Measurements from ENCODE around the gene COL13A1.

Gene COL13A1

GRCh38 chr10:69768386-69768785 lies 33.3 kb upstream of the COL13A1 start:
- peaks cover 0 to 6% of the 10 kb centered on the region in 2 donors for H3K4me1 ChIP-seq (ENCODE audit: control insufficient read depth in 1 of 2, insufficient read depth in 2 of 2, low read length in 2 of 2)
- H3K36me3 ChIP-seq (ENCODE audit: control insufficient read depth in 1 of 2, insufficient read depth in 2 of 2, low read length in 2 of 2), result no peaks in the 10 kb centered on the region
- H3K4me3 ChIP-seq (ENCODE audit: low read depth in 1 of 2, low read length in 2 of 2), result no peak overlapping the region
- no peaks in the 10 kb centered on the region for H3K9me3 ChIP-seq (ENCODE audit: control insufficient read depth in 1 of 2, low read length in 2 of 2)
- no peak overlapping the region for H3K27ac ChIP-seq (ENCODE audit: low read length)
- H3K27me3 ChIP-seq (ENCODE audit: low read depth, low read length), result no peaks in the 10 kb centered on the region

GRCh38 chr10:69769395-69769992 lies 32.2 kb upstream of the COL13A1 start:
- H3K27ac ChIP-seq (ENCODE audit: low read length), result no peak overlapping the region
- H3K9me3 ChIP-seq (ENCODE audit: control insufficient read depth in 1 of 2, low read length in 2 of 2), result no peaks in the 10 kb centered on the region
- peaks cover 0 to 6% of the 10 kb centered on the region in 2 donors for H3K4me1 ChIP-seq (ENCODE audit: control insufficient read depth in 1 of 2, insufficient read depth in 2 of 2, low read length in 2 of 2)
- no peak overlapping the region for H3K4me3 ChIP-seq (ENCODE audit: low read depth in 1 of 2, low read length in 2 of 2)
- no peaks in the 10 kb centered on the region for H3K36me3 ChIP-seq (ENCODE audit: control insufficient read depth in 1 of 2, insufficient read depth in 2 of 2, low read length in 2 of 2)
- no peaks in the 10 kb centered on the region for H3K27me3 ChIP-seq (ENCODE audit: low read depth, low read length)

- Histone ChIP-seq H3K4me3 (ENCODE audit: low read depth in 1 of 2, low read length in 2 of 2) (no peak overlapping the region), H3K9me3 (ENCODE audit: control insufficient read depth in 1 of 2, low read length in 2 of 2) (no peaks in the 10 kb centered on the region), H3K27me3 (ENCODE audit: low read depth, low read length) (no peaks in the 10 kb centered on the region), H3K27ac (ENCODE audit: low read length) (no peak overlapping the region), H3K4me1 (ENCODE audit: control insufficient read depth in 1 of 2, insufficient read depth in 2 of 2, low read length in 2 of 2) (peaks cover 0 to 6% of the 10 kb centered on the region in 2 donors), H3K36me3 (ENCODE audit: control insufficient read depth in 1 of 2, insufficient read depth in 2 of 2, low read length in 2 of 2) (no peaks in the 10 kb centered on the region)
Measured at GRCh38 chr10:69772933-69773704, 28.6 kb upstream of the COL13A1 start.

GRCh38 chr10:69774596-69774995 lies 27.1 kb upstream of the COL13A1 start:
- H3K9me3 ChIP-seq (ENCODE audit: control insufficient read depth in 1 of 2, low read length in 2 of 2), result no peaks in the 10 kb centered on the region
- H3K4me1 ChIP-seq (ENCODE audit: control insufficient read depth in 1 of 2, insufficient read depth in 2 of 2, low read length in 2 of 2), result no peaks in the 10 kb centered on the region
- no peak overlapping the region for H3K27ac ChIP-seq (ENCODE audit: low read length)
- H3K36me3 ChIP-seq (ENCODE audit: control insufficient read depth in 1 of 2, insufficient read depth in 2 of 2, low read length in 2 of 2), result no peaks in the 10 kb centered on the region
- H3K27me3 ChIP-seq (ENCODE audit: low read depth, low read length), result no peaks in the 10 kb centered on the region
- no peak overlapping the region for H3K4me3 ChIP-seq (ENCODE audit: low read depth in 1 of 2, low read length in 2 of 2)

GRCh38 chr10:69780077-69780476 lies 21.6 kb upstream of the COL13A1 start:
- Histone ChIP-seq H3K4me3 (ENCODE audit: low read depth in 1 of 2, low read length in 2 of 2) (no peak overlapping the region), H3K27ac (ENCODE audit: low read length) (no peak overlapping the region), H3K9me3 (ENCODE audit: control insufficient read depth in 1 of 2, low read length in 2 of 2) (no peaks in the 10 kb centered on the region), H3K36me3 (ENCODE audit: control insufficient read depth in 1 of 2, insufficient read depth in 2 of 2, low read length in 2 of 2) (no peaks in the 10 kb centered on the region), H3K27me3 (ENCODE audit: low read depth, low read length) (no peaks in the 10 kb centered on the region), H3K4me1 (ENCODE audit: control insufficient read depth in 1 of 2, insufficient read depth in 2 of 2, low read length in 2 of 2) (no peaks in the 10 kb centered on the region)

GRCh38 chr10:69781576-69781975 lies 20.1 kb upstream of the COL13A1 start:
- Histone ChIP-seq H3K27me3 (ENCODE audit: low read depth, low read length) (no peaks in the 10 kb centered on the region), H3K4me1 (ENCODE audit: control insufficient read depth in 1 of 2, insufficient read depth in 2 of 2, low read length in 2 of 2) (no peaks in the 10 kb centered on the region), H3K36me3 (ENCODE audit: control insufficient read depth in 1 of 2, insufficient read depth in 2 of 2, low read length in 2 of 2) (no peaks in the 10 kb centered on the region), H3K4me3 (ENCODE audit: low read depth in 1 of 2, low read length in 2 of 2) (no peak overlapping the region), H3K9me3 (ENCODE audit: control insufficient read depth in 1 of 2, low read length in 2 of 2) (no peaks in the 10 kb centered on the region), H3K27ac (ENCODE audit: low read length) (no peak overlapping the region)

- no peaks in the 10 kb centered on the region for H3K4me1 ChIP-seq (ENCODE audit: control insufficient read depth in 1 of 2, insufficient read depth in 2 of 2, low read length in 2 of 2)
- no peaks in the 10 kb centered on the region for H3K27me3 ChIP-seq (ENCODE audit: low read depth, low read length)
- no peak overlapping the region for H3K4me3 ChIP-seq (ENCODE audit: low read depth in 1 of 2, low read length in 2 of 2)
- no peaks in the 10 kb centered on the region for H3K9me3 ChIP-seq (ENCODE audit: control insufficient read depth in 1 of 2, low read length in 2 of 2)
- H3K36me3 ChIP-seq (ENCODE audit: control insufficient read depth in 1 of 2, insufficient read depth in 2 of 2, low read length in 2 of 2), result no peaks in the 10 kb centered on the region
- no peak overlapping the region for H3K27ac ChIP-seq (ENCODE audit: low read length)
Measured at GRCh38 chr10:69783515-69783914, 18.2 kb upstream of the COL13A1 start.

- H3K27ac ChIP-seq (ENCODE audit: low read length), result no peak overlapping the region
- no peak overlapping the region for H3K4me3 ChIP-seq (ENCODE audit: low read depth in 1 of 2, low read length in 2 of 2)
- no peaks in the 10 kb centered on the region for H3K9me3 ChIP-seq (ENCODE audit: control insufficient read depth in 1 of 2, low read length in 2 of 2)
- H3K27me3 ChIP-seq (ENCODE audit: low read depth, low read length), result no peaks in the 10 kb centered on the region
- H3K4me1 ChIP-seq (ENCODE audit: control insufficient read depth in 1 of 2, insufficient read depth in 2 of 2, low read length in 2 of 2), result peaks cover 0 to 10% of the 10 kb centered on the region in 2 donors
- no peaks in the 10 kb centered on the region for H3K36me3 ChIP-seq (ENCODE audit: control insufficient read depth in 1 of 2, insufficient read depth in 2 of 2, low read length in 2 of 2)
Measured at GRCh38 chr10:69786791-69787190, 14.9 kb upstream of the COL13A1 start.

- H3K4me3 ChIP-seq (ENCODE audit: low read depth in 1 of 2, low read length in 2 of 2), result no peak overlapping the region
- H3K9me3 ChIP-seq (ENCODE audit: control insufficient read depth in 1 of 2, low read length in 2 of 2), result no peaks in the 10 kb centered on the region
- H3K27me3 ChIP-seq (ENCODE audit: low read depth, low read length), result no peaks in the 10 kb centered on the region
- no peak overlapping the region for H3K27ac ChIP-seq (ENCODE audit: low read length)
- no peaks in the 10 kb centered on the region for H3K36me3 ChIP-seq (ENCODE audit: control insufficient read depth in 1 of 2, insufficient read depth in 2 of 2, low read length in 2 of 2)
- peaks cover 0 to 10% of the 10 kb centered on the region in 2 donors for H3K4me1 ChIP-seq (ENCODE audit: control insufficient read depth in 1 of 2, insufficient read depth in 2 of 2, low read length in 2 of 2)
Measured at GRCh38 chr10:69787681-69788080, 14.0 kb upstream of the COL13A1 start.

GRCh38 chr10:69789164-69789576 lies 12.5 kb upstream of the COL13A1 start:
- no peaks in the 10 kb centered on the region for H3K27me3 ChIP-seq (ENCODE audit: low read depth, low read length)
- H3K27ac ChIP-seq (ENCODE audit: low read length), result no peak overlapping the region
- no peaks in the 10 kb centered on the region for H3K9me3 ChIP-seq (ENCODE audit: control insufficient read depth in 1 of 2, low read length in 2 of 2)
- no peak overlapping the region for H3K4me3 ChIP-seq (ENCODE audit: low read depth in 1 of 2, low read length in 2 of 2)
- H3K36me3 ChIP-seq (ENCODE audit: control insufficient read depth in 1 of 2, insufficient read depth in 2 of 2, low read length in 2 of 2), result no peaks in the 10 kb centered on the region
- peaks cover 0 to 10% of the 10 kb centered on the region in 2 donors for H3K4me1 ChIP-seq (ENCODE audit: control insufficient read depth in 1 of 2, insufficient read depth in 2 of 2, low read length in 2 of 2)

GRCh38 chr10:69791812-69792211 lies 9.9 kb upstream of the COL13A1 start:
- Histone ChIP-seq H3K4me1 (ENCODE audit: control insufficient read depth in 1 of 2, insufficient read depth in 2 of 2, low read length in 2 of 2) (peaks cover 0 to 10% of the 10 kb centered on the region in 2 donors), H3K27ac (ENCODE audit: low read length) (no peak overlapping the region), H3K9me3 (ENCODE audit: control insufficient read depth in 1 of 2, low read length in 2 of 2) (peaks cover 0 to 15% of the 10 kb centered on the region in 2 donors), H3K27me3 (ENCODE audit: low read depth, low read length) (no peaks in the 10 kb centered on the region), H3K4me3 (ENCODE audit: low read depth in 1 of 2, low read length in 2 of 2) (no peak overlapping the region), H3K36me3 (ENCODE audit: control insufficient read depth in 1 of 2, insufficient read depth in 2 of 2, low read length in 2 of 2) (no peaks in the 10 kb centered on the region)
